B cell (primary cell): ENCODE results near the gene PIK3AP1. TPM values are rescaled to one million over a fixed set of nuclear protein-coding genes. Genes with fewer than 3 reads are reported as not detected.

Experiments
- ATAC-seq: fragments of 200-7000 bp; cut with Tn5 transposase; one replicate; pipeline ENCODE4 v1.10.0; 2021; ENCODE audit warnings: low read depth, mild to moderate bottlenecking, moderate number of reproducible peaks, moderate library complexity
- CTCF ChIA-PET: fragments of 350-600 bp; sonication (Branson Sonifier 250); formaldehyde crosslinking; loops from one replicate; lab custom pipeline; 2021; ENCODE audit warnings: antibody characterized with exemption, inconsistent platforms; lab: Charles Lee
- POLR2A ChIA-PET: fragments of 350-600 bp; sonication (Branson Sonifier 250); formaldehyde crosslinking; loops from one replicate; lab custom pipeline; 2021; ENCODE audit warnings: antibody characterized with exemption; lab: Charles Lee
- DNase-seq: peaks from one replicate; pipeline ENCODE4 v3.0.0; 2013
- H2AFZ ChIP-seq: 2 replicates; pipeline ENCODE4 v1.6.1; 2012; ENCODE audit warnings: mild to moderate bottlenecking, low read depth, low read length; ENCODE audit not compliant: insufficient read depth, poor library complexity, severe bottlenecking
- H3K27ac ChIP-seq, 2 donors: 1 replicate in 1 of 2; 2 replicates in 1 of 2; pipeline ENCODE4 v1.5.1; 2012 to 2013; ENCODE audit warnings: low read length in 2 of 2, mild to moderate bottlenecking in 2 of 2, moderate library complexity in 1 of 2
- H3K27me3 ChIP-seq, 4 experiments: fragments of 200-600 bp in 1 of 4; sonication (generic) in 1 of 4; replicated peaks in 1 of 4; 1 replicate in 2 of 4; 2 replicates in 2 of 4; pipeline versions ENCODE4 v1.6.1 to v1.7.0; 2013 to 2016; ENCODE audit warnings: low read length in 3 of 4, mild to moderate bottlenecking in 2 of 4, mixed read lengths in 1 of 4, moderate library complexity in 1 of 4; ENCODE audit not compliant: insufficient read depth in 4 of 4, control insufficient read depth in 3 of 4; ENCODE audit errors: control extremely low read depth in 1 of 4
- H3K36me3 ChIP-seq, 2 experiments: replicated peaks in 1 of 2; 1 replicate in 1 of 2; 2 replicates in 1 of 2; pipeline versions ENCODE4 v1.6.1 to v1.7.1; 2013; ENCODE audit warnings: low read length in 1 of 2; ENCODE audit not compliant: insufficient read depth in 2 of 2, control insufficient read depth in 1 of 2; ENCODE audit errors: control extremely low read depth in 1 of 2, extremely low read depth in 1 of 2
- H3K4me1 ChIP-seq, 2 donors: fragments of 200-600 bp in 1 of 2; sonication (generic) in 1 of 2; 1 replicate in 1 of 2; 2 replicates in 1 of 2; pipeline versions ENCODE4 v1.5.1 to v1.6.1; 2013 to 2017; ENCODE audit warnings: low read length in 2 of 2; ENCODE audit not compliant: control insufficient read depth in 2 of 2, insufficient read depth in 2 of 2
- H3K4me2 ChIP-seq: replicated peaks from 2 replicates; pipeline ENCODE3; 2012; ENCODE audit warnings: mild to moderate bottlenecking, low read depth, low read length; ENCODE audit not compliant: poor library complexity, severe bottlenecking
- H3K4me3 ChIP-seq, 5 experiments: fragments of 200-600 bp in 1 of 5; sonication (generic) in 1 of 5; 1 replicate in 3 of 5; 2 replicates in 2 of 5; pipeline versions ENCODE4 v1.5.1 to v1.7.0; 2011 to 2016; ENCODE audit warnings: low read length in 4 of 5, mild to moderate bottlenecking in 4 of 5, low read depth in 2 of 5, control low read depth in 1 of 5, moderate library complexity in 1 of 5; ENCODE audit not compliant: insufficient read depth in 1 of 5; ENCODE audit errors: control extremely low read depth in 1 of 5, extremely low read depth in 1 of 5
- H3K79me2 ChIP-seq: fragments of 200-600 bp; sonication (generic); one replicate; pipeline ENCODE4 v1.6.0; 2016; ENCODE audit warnings: low read length; ENCODE audit not compliant: control insufficient read depth, insufficient read depth
- H3K9ac ChIP-seq: fragments of 200-600 bp; sonication (generic); 2 replicates; pipeline ENCODE4 v1.6.1; 2017; ENCODE audit warnings: mild to moderate bottlenecking, low read length, moderate library complexity
- H3K9me3 ChIP-seq, 3 donors: one replicate each; pipeline versions ENCODE4 v1.6.1 to v1.7.1; 2013; ENCODE audit warnings: low read length in 2 of 3; ENCODE audit not compliant: control insufficient read depth in 2 of 3, insufficient read depth in 1 of 3; ENCODE audit errors: control extremely low read depth in 1 of 3
- H4K20me1 ChIP-seq: 2 replicates; pipeline ENCODE4 v1.6.0; 2012; ENCODE audit warnings: mild to moderate bottlenecking, low read length; ENCODE audit not compliant: insufficient read depth, control insufficient read depth, poor library complexity, severe bottlenecking
- H3K27ac Mint-ChIP-seq: one replicate; pipeline ENCODE4 v1.8.0; 2021; ENCODE audit warnings: mixed read lengths
- H3K27me3 Mint-ChIP-seq: one replicate; pipeline ENCODE4 v1.8.0; 2021; ENCODE audit warnings: mixed read lengths
- H3K4me1 Mint-ChIP-seq: one replicate; pipeline ENCODE4 v1.8.0; 2021; ENCODE audit warnings: mixed read lengths
- H3K4me3 Mint-ChIP-seq: one replicate; pipeline ENCODE4 v1.8.0; 2021; ENCODE audit warnings: mixed read lengths
- H3K9me3 Mint-ChIP-seq: one replicate; pipeline ENCODE4 v1.8.0; 2022; ENCODE audit warnings: mixed read lengths; ENCODE audit not compliant: insufficient read depth
- EZH2 ChIP-seq: IDR thresholded peaks from 2 replicates; pipeline ENCODE4 v1.6.1; 2012; ENCODE audit warnings: borderline replicate concordance, low read depth, mild to moderate bottlenecking, moderate library complexity, low read length; ENCODE audit not compliant: insufficient read depth, poor library complexity, severe bottlenecking
- WGBS: methylation state at CpG from one replicate; pipeline ENCODE4 v1.1.5; 2013; ENCODE audit warnings: missing lambda C conversion rate; ENCODE audit not compliant: insufficient coverage; 5-methylcytosine and 5-hydroxymethylcytosine counted together
- intact Hi-C: fragments of 100-400 bp; cut with micrococcal nuclease; formaldehyde crosslinking; loops from one replicate; pipeline ENCODE4 v1.10.0; 2022
- polyA plus RNA-seq: library from polyadenylated mRNA; depleted of rRNA; stranded (reverse); fragments of >200 nt; gene quantifications from 2 replicates; pipeline ENCODE4 v1.2.3, GENCODE V29; 2012
- total RNA-seq, 2 donors: library from RNA; stranded (reverse); fragments of 120-200 nt in 1 of 2; gene quantifications; 1 replicate in 1 of 2; 2 replicates in 1 of 2; pipeline versions ENCODE4 v1.2.3 to v1.2.4, GENCODE V29; 2013 to 2022
- TF ChIP-seq, protein P1 (sequence below): fragments of 200-600 bp; IDR thresholded peaks from one replicate; pipeline ENCODE4 v1.8.0; 2022; ENCODE audit warnings: antibody characterized with exemption, mild to moderate bottlenecking

Gene PIK3AP1
- total and polyA plus RNA-seq, 2 donors (not counting 1 experiment from before 2014, with no cell fraction given), result 125 to 130 TPM

DNA sequence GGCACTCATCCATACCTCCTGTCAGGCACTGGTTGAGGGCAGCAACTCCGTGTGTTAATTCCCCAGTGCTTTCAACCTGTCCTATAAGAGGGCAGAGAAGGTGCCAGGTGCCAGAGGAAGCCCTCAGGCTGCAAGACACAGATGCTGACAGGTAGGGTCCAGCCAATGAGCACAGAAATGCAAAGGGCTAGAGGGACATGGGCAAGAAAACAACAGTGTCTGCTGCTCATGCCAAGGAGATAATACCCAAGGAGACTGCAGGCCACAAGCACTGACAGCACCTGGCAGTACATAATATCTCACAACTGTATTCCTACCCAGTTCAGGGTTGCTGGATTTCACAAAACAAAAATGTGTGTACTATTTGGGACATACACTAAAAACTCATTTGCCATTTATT lies 95.1 kb downstream of the PIK3AP1 start:
- 80% methylated on average over 1 of the region's 1 CpG for WGBS
- ATAC-seq (no peak), DNase-seq (no peak)
- Histone ChIP-seq H3K4me2 (no peak overlapping the region), H3K27ac (peak overlapping the region in 1 of 2 donors; percentile 12), H3K36me3 (peaks cover 14 to 94% of the 10 kb centered on the region in 2 experiments), H4K20me1 (peaks cover 73% of the 10 kb centered on the region), H3K27me3 (no peaks in the 10 kb centered on the region), H3K4me3 (no peak overlapping the region), H3K79me2 (peaks cover 82% of the 10 kb centered on the region), H3K9me3 (no peaks in the 10 kb centered on the region), H3K9ac (no peak overlapping the region), H3K4me1 (no peaks in the 10 kb centered on the region), H2AFZ (no peak overlapping the region)
- H3K4me1 Mint-ChIP-seq, result no peaks in the 10 kb centered on the region
- POLR2A ChIA-PET, result no interaction called here
- H3K27ac Mint-ChIP-seq, result no peak overlapping the region
- TF ChIP-seq EZH2, result no peak
- TF ChIP-seq, protein P1, sequence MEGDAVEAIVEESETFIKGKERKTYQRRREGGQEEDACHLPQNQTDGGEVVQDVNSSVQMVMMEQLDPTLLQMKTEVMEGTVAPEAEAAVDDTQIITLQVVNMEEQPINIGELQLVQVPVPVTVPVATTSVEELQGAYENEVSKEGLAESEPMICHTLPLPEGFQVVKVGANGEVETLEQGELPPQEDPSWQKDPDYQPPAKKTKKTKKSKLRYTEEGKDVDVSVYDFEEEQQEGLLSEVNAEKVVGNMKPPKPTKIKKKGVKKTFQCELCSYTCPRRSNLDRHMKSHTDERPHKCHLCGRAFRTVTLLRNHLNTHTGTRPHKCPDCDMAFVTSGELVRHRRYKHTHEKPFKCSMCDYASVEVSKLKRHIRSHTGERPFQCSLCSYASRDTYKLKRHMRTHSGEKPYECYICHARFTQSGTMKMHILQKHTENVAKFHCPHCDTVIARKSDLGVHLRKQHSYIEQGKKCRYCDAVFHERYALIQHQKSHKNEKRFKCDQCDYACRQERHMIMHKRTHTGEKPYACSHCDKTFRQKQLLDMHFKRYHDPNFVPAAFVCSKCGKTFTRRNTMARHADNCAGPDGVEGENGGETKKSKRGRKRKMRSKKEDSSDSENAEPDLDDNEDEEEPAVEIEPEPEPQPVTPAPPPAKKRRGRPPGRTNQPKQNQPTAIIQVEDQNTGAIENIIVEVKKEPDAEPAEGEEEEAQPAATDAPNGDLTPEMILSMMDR, result no peak
- no peaks in the 10 kb centered on the region for H3K27me3 Mint-ChIP-seq
- H3K9me3 Mint-ChIP-seq, result no peaks in the 10 kb centered on the region
- CTCF ChIA-PET, result no interaction called here
- intact Hi-C loops, result loop anchor here (10.0 kb wide), 1 partner anchor 230 kb away; no protein-coding TSS in a partner anchor
- no peak overlapping the region for H3K4me3 Mint-ChIP-seq

DNA sequence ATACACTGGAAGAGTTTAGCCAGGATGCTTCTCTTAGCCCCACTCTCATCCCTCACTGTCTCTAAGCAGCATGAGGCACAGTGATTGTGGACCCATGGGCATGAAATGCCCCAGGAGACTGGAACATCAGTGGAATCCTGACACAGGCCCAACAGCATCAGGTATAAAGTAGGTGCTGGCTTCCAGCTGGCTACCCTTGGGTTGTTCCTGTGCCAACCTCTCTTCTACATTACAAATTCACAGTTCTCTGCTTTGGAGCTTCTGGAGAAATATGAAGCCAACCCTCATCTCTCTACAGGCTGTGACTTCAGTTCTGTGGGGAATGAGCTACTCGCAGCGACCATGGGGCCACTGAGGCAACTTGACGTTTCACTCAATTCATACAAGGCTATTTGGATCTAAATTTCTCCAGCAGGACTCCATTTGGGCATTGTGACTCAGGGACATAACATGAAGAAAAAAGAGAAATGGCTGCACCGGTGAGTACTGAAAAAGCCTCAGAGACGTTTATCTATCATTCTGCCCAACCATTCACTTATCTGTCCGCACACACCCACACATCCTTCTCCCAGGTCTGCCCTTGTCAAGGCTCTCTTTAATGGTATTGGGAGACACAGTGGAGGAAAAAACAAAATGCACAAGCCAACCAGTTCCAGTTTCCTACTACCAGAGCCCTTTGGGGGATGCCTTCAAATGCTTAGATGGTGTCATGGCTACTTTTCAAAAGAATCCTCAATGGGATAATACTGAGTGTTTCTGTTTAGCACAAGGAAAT lies 98.1 kb downstream of the PIK3AP1 start:
- peaks cover 5 to 98% of the 10 kb centered on the region in 2 experiments for H3K36me3 ChIP-seq
- no peaks in the 10 kb centered on the region for H3K9me3 Mint-ChIP-seq
- intact Hi-C loops, result loop anchor here (10.0 kb wide), 1 partner anchor 227 kb away; no protein-coding TSS in a partner anchor
- peak overlapping the region; percentile 50 for H3K27ac Mint-ChIP-seq
- H4K20me1 ChIP-seq, result peaks cover 82% of the 10 kb centered on the region
- no peaks in the 10 kb centered on the region for H3K9me3 ChIP-seq
- no peak overlapping the region for H2AFZ ChIP-seq
- ChIA-PET POLR2A (no interaction called here), CTCF (interaction anchor here (1.2 to 1.5 kb wide), 2 partner anchors 18 to 415 kb away, joined by 3 read pairs; no protein-coding TSS in a partner anchor)
- H3K27me3 Mint-ChIP-seq, result no peaks in the 10 kb centered on the region
- no peak overlapping the region for H3K9ac ChIP-seq
- no peak overlapping the region for H3K4me2 ChIP-seq
- peaks cover 72% of the 10 kb centered on the region for H3K79me2 ChIP-seq
- H3K27ac ChIP-seq, result no peak overlapping the region
- H3K27me3 ChIP-seq, result no peaks in the 10 kb centered on the region
- 100% methylated on average over 1 of the region's 6 CpGs for WGBS
- no peak overlapping the region for H3K4me3 Mint-ChIP-seq
- DNase-seq (no peak), ATAC-seq (no peak)
- H3K4me1 Mint-ChIP-seq, result no peaks in the 10 kb centered on the region
- H3K4me1 ChIP-seq, result no peaks in the 10 kb centered on the region
- no peak overlapping the region for H3K4me3 ChIP-seq
- TF ChIP-seq, protein P1, result no peak
- no peak for TF ChIP-seq EZH2
